H9 (cell line): ENCODE measurements around the gene MYLK. TPM values are rescaled to one million over a fixed set of nuclear protein-coding genes. Genes with fewer than 3 reads are reported as not detected.

Experiments used
- DNase-seq: peaks from one replicate; pipeline ENCODE4 v3.0.0-alpha.2; 2017
- H2AFZ ChIP-seq: one replicate; pipeline ENCODE4 v1.6.1; 2013; ENCODE audit warnings: mild to moderate bottlenecking, low read length, control low read depth, moderate library complexity
- H2AK5ac ChIP-seq: 2 replicates; pipeline ENCODE4 v1.6.1; 2013; ENCODE audit warnings: low read length, control low read depth, mixed read lengths; ENCODE audit not compliant: insufficient read length
- H2BK120ac ChIP-seq: one replicate; pipeline ENCODE4 v1.6.1; 2013; ENCODE audit warnings: low read depth, mild to moderate bottlenecking, low read length, control low read depth, inconsistent platforms; ENCODE audit not compliant: poor library complexity, severe bottlenecking
- H2BK12ac ChIP-seq: 2 replicates; pipeline ENCODE4 v1.6.1; 2013; ENCODE audit warnings: low read length, control low read depth, mixed read lengths, low read depth; ENCODE audit not compliant: insufficient read length
- H2BK15ac ChIP-seq: 2 replicates; pipeline ENCODE4 v1.6.1; 2013; ENCODE audit warnings: low read depth, low read length, control low read depth
- H2BK20ac ChIP-seq: one replicate; pipeline ENCODE4 v1.6.1; 2013; ENCODE audit warnings: low read depth, mild to moderate bottlenecking, low read length, control low read depth, inconsistent platforms; ENCODE audit not compliant: poor library complexity, severe bottlenecking
- H2BK5ac ChIP-seq: 2 replicates; pipeline ENCODE4 v1.6.1; 2013; ENCODE audit warnings: low read length, control low read depth, mixed read lengths; ENCODE audit not compliant: insufficient read length
- H3K14ac ChIP-seq: 2 replicates; pipeline ENCODE4 v1.6.1; 2013; ENCODE audit warnings: low read length, control low read depth; ENCODE audit not compliant: insufficient read depth
- H3K18ac ChIP-seq: 2 replicates; pipeline ENCODE4 v1.6.1; 2013; ENCODE audit warnings: low read depth, mild to moderate bottlenecking, mixed read lengths, low read length, control low read depth; ENCODE audit not compliant: insufficient read length
- H3K23ac ChIP-seq: 2 replicates; pipeline ENCODE4 v1.6.1; 2013; ENCODE audit warnings: low read length, control low read depth, mixed read lengths, low read depth; ENCODE audit not compliant: insufficient read length
- H3K23me2 ChIP-seq: 2 replicates; pipeline ENCODE4 v1.6.1; 2013; ENCODE audit warnings: low read depth, mild to moderate bottlenecking, mixed read lengths, low read length, control low read depth; ENCODE audit not compliant: insufficient read length, poor library complexity, severe bottlenecking
- H3K27ac ChIP-seq: 2 replicates; pipeline ENCODE4 v1.5.1; 2013; ENCODE audit warnings: low read length, control low read depth, mixed read lengths, low read depth; ENCODE audit not compliant: insufficient read length
- H3K27me3 ChIP-seq: 2 replicates; pipeline ENCODE4 v1.6.1; 2013; ENCODE audit warnings: low read length, control low read depth, inconsistent platforms; ENCODE audit not compliant: insufficient read depth
- H3K4ac ChIP-seq: 2 replicates; pipeline ENCODE4 v1.6.1; 2013; ENCODE audit warnings: low read depth, mild to moderate bottlenecking, control low read depth, inconsistent platforms, low read length, moderate library complexity
- H3K4me1 ChIP-seq: 2 replicates; pipeline ENCODE4 v1.6.1; 2013; ENCODE audit warnings: low read length, control low read depth, inconsistent platforms; ENCODE audit not compliant: insufficient read depth
- H3K4me2 ChIP-seq: 2 replicates; pipeline ENCODE4 v1.6.1; 2013; ENCODE audit warnings: low read length, control low read depth, mixed read lengths; ENCODE audit not compliant: insufficient read length, insufficient read depth
- H3K56ac ChIP-seq: 2 replicates; pipeline ENCODE4 v1.6.1; 2013; ENCODE audit warnings: low read depth, mild to moderate bottlenecking, mixed read lengths, low read length, control low read depth; ENCODE audit not compliant: insufficient read length
- H3K79me1 ChIP-seq: 2 replicates; pipeline ENCODE4 v1.6.1; 2013; ENCODE audit warnings: low read depth, mild to moderate bottlenecking, moderate library complexity, low read length, control low read depth, inconsistent platforms; ENCODE audit not compliant: insufficient read depth, poor library complexity, severe bottlenecking
- H3K79me2 ChIP-seq: 2 replicates; pipeline ENCODE4 v1.6.1; 2013; ENCODE audit warnings: low read length, control low read depth, inconsistent platforms; ENCODE audit not compliant: insufficient read depth
- H3K9ac ChIP-seq: 2 replicates; pipeline ENCODE4 v1.6.1; 2013; ENCODE audit warnings: low read length, control low read depth, mixed read lengths; ENCODE audit not compliant: insufficient read length; ENCODE audit errors: extremely low read depth
- H3K9me3 ChIP-seq: one replicate; pipeline ENCODE4 v1.6.1; 2013; ENCODE audit warnings: low read depth, low read length, inconsistent platforms; ENCODE audit not compliant: control insufficient read depth
- H3T11ph ChIP-seq: one replicate; pipeline ENCODE4 v1.6.1; 2013; ENCODE audit warnings: mild to moderate bottlenecking, low read length, control low read depth, inconsistent platforms
- H4K20me1 ChIP-seq: one replicate; pipeline ENCODE4 v1.6.1; 2013; ENCODE audit not compliant: control insufficient read depth, insufficient read length, insufficient read depth
- H4K5ac ChIP-seq: 2 replicates; pipeline ENCODE4 v1.6.1; 2013; ENCODE audit warnings: low read depth, mild to moderate bottlenecking, mixed read lengths, low read length, control low read depth; ENCODE audit not compliant: insufficient read length
- H4K8ac ChIP-seq: replicated peaks from 2 replicates; pipeline ENCODE4 v1.6.1; 2013; ENCODE audit warnings: low read length, control low read depth, mixed read lengths, low read depth; ENCODE audit not compliant: insufficient read length
- H4K91ac ChIP-seq: 2 replicates; pipeline ENCODE4 v1.6.1; 2013; ENCODE audit warnings: low read depth, mild to moderate bottlenecking, moderate library complexity, mixed read lengths, low read length, control low read depth; ENCODE audit not compliant: insufficient read length
- H3K27ac Mint-ChIP-seq, 3 experiments: 2 replicates in 2 of 3; 3 replicates in 1 of 3; pipeline ENCODE4 v1.8.0; 2020 to 2021; ENCODE audit warnings: mixed read lengths in 3 of 3, mild to moderate bottlenecking in 1 of 3, moderate library complexity in 1 of 3
- H3K27me3 Mint-ChIP-seq: 2 replicates; pipeline ENCODE4 v1.8.0; 2021; ENCODE audit warnings: low read depth, mild to moderate bottlenecking, moderate library complexity, mixed read lengths
- H3K36me3 Mint-ChIP-seq, 3 experiments: 2 replicates in 2 of 3; 3 replicates in 1 of 3; pipeline ENCODE4 v1.8.0; 2020 to 2021; ENCODE audit warnings: low read depth in 3 of 3, mixed read lengths in 3 of 3; ENCODE audit not compliant: insufficient read depth in 1 of 3
- H3K4me1 Mint-ChIP-seq, 2 experiments: 2 replicates each; pipeline ENCODE4 v1.8.0; 2020; ENCODE audit warnings: mixed read lengths in 2 of 2
- H3K4me3 Mint-ChIP-seq, 2 experiments: 2 replicates in 1 of 2; 3 replicates in 1 of 2; pipeline ENCODE4 v1.8.0; 2020 to 2021; ENCODE audit warnings: mild to moderate bottlenecking in 2 of 2, mixed read lengths in 2 of 2, moderate library complexity in 1 of 2
- H3K9me3 Mint-ChIP-seq, 2 experiments: 2 replicates in 1 of 2; 3 replicates in 1 of 2; pipeline ENCODE4 v1.8.0; 2020; ENCODE audit warnings: mild to moderate bottlenecking in 2 of 2, mixed read lengths in 2 of 2, moderate library complexity in 1 of 2
- CTCF ChIP-seq: fragments of 200-600 bp; sonication (generic); conservative IDR thresholded peaks from 3 replicates; pipeline ENCODE4 v1.8.0; 2021; ENCODE audit warnings: antibody characterized with exemption, mild to moderate bottlenecking
- WGBS: extraction: QIAGEN DNeasy Blood & Tissue Kit; methylation state at CpG from one replicate; pipeline ENCODE4 v1.1.7; 2013; ENCODE audit warnings: missing lambda C conversion rate, low lambda C conversion rate, mixed read lengths; ENCODE audit not compliant: insufficient read length; ENCODE audit errors: extremely low coverage; 5-methylcytosine and 5-hydroxymethylcytosine counted together
- total RNA-seq: library from RNA; stranded (reverse); gene quantifications from 2 replicates; pipeline ENCODE4 v1.2.1, GENCODE V29; 2021

The MYLK gene
- total RNA-seq, 1 experiment from 2014 or later, result 10.1 TPM

GRCh38 chr3:123584988-123585937, 298.9 kb downstream of the MYLK start, which contains the start of gene HACD2:
TSS of gene HACD2 (minus strand) at chr3:123585053. CDS start at chr3:123585027, 26 bp downstream.
- no peak within 1 kb of the TSS for H3K23ac ChIP-seq
- no peak for TF ChIP-seq CTCF
- H2AK5ac ChIP-seq, result no peak within 1 kb of the TSS
- H2BK15ac ChIP-seq, result no peak within 1 kb of the TSS
- peak within 1 kb of the TSS; percentile 95 for H3K4me2 ChIP-seq
- no peak within 1 kb of the TSS for H2BK120ac ChIP-seq
- WGBS, result no CpG with 5 or more reads among the region's 54 CpGs
- peak within 1 kb of the TSS; percentile 99 for H3K14ac ChIP-seq
- H2BK5ac ChIP-seq, result peak within 1 kb of the TSS; percentile 99
- no peaks in the 10 kb centered on the region for H3K79me2 ChIP-seq
- peaks cover 15% of the 10 kb centered on the region for H3K23me2 ChIP-seq
- H2AFZ ChIP-seq, result peak within 1 kb of the TSS; percentile 97
- no peaks in the 10 kb centered on the region for H3K4me1 ChIP-seq
- DNase-seq, result peak; percentile 97
- no peaks in the 10 kb centered on the region for H4K20me1 ChIP-seq
- Mint-ChIP-seq H3K27me3 (peaks cover 2% of the 10 kb centered on the region), H3K27ac (peak within 1 kb of the TSS; percentile 80 to 94 (median 88); a peak in 5 of 7 replicates), H3K4me3 (no peak within 1 kb of the TSS; a peak in 1 of 5 replicates), H3K9me3 (peaks cover 5 to 17% of the 10 kb centered on the region in 2 experiments; a peak in 4 of 5 replicates), H3K4me1 (peaks cover 19 to 26% of the 10 kb centered on the region in 2 experiments), H3K36me3 (peaks cover 26 to 39% (median 32%) of the 10 kb centered on the region in 3 experiments)
- H2BK12ac ChIP-seq, result no peak within 1 kb of the TSS
- peak within 1 kb of the TSS; percentile 95 for H4K5ac ChIP-seq
- peak within 1 kb of the TSS; percentile 81 for H3T11ph ChIP-seq
- no peak within 1 kb of the TSS for H2BK20ac ChIP-seq
- no peaks in the 10 kb centered on the region for H3K9me3 ChIP-seq
- H3K27me3 ChIP-seq, result no peaks in the 10 kb centered on the region
- H3K27ac ChIP-seq, result peak within 1 kb of the TSS; percentile 95
- H3K18ac ChIP-seq, result peak within 1 kb of the TSS; percentile 100
- no peak within 1 kb of the TSS; the same call in 1 of the 2 replicates for H3K4ac ChIP-seq
- H3K56ac ChIP-seq, result peak within 1 kb of the TSS; percentile 46
- H3K9ac ChIP-seq, result peak within 1 kb of the TSS; percentile 98
- no peaks in the 10 kb centered on the region for H3K79me1 ChIP-seq
- no peak within 1 kb of the TSS for H4K91ac ChIP-seq
- H4K8ac ChIP-seq, result no peak within 1 kb of the TSS
